Hepatocyte (in vitro differentiated cells): ENCODE data around the gene ARAP1. TPM values are rescaled to one million over a fixed set of nuclear protein-coding genes. Genes with fewer than 3 reads are reported as not detected.
A peak's percentile ranks its signal among the peaks of the same experiment; 100 is the strongest.

Experiments used
- DNase-seq: peaks from one replicate; pipeline ENCODE4 v3.0.0-alpha.2; 2016; ENCODE audit warnings: low spot score
- H2AFZ ChIP-seq: fragments of 200-600 bp; sonication (generic); 2 replicates; pipeline ENCODE4 v1.6.0; 2016; ENCODE audit warnings: antibody characterized with exemption, mild to moderate bottlenecking
- H3K27ac ChIP-seq: fragments of 200-600 bp; sonication (generic); 2 replicates; pipeline ENCODE4 v1.5.1; 2016; ENCODE audit warnings: mild to moderate bottlenecking
- H3K27me3 ChIP-seq: fragments of 200-600 bp; sonication (generic); 2 replicates; pipeline ENCODE4 v1.6.1; 2016
- H3K36me3 ChIP-seq: fragments of 200-600 bp; sonication (generic); replicated peaks from 2 replicates; pipeline ENCODE4 v1.5.1; 2016; ENCODE audit warnings: low read depth; ENCODE audit not compliant: insufficient read depth
- H3K4me1 ChIP-seq: fragments of 200-600 bp; sonication (generic); 2 replicates; pipeline ENCODE4 v1.5.1; 2016; ENCODE audit warnings: mild to moderate bottlenecking, moderate library complexity; ENCODE audit not compliant: insufficient read depth
- H3K4me2 ChIP-seq: fragments of 200-600 bp; sonication (generic); 2 replicates; pipeline ENCODE4 v1.6.0; 2016
- H3K4me3 ChIP-seq: fragments of 200-600 bp; sonication (generic); 2 replicates; pipeline ENCODE4 v1.5.1; 2016; ENCODE audit warnings: mild to moderate bottlenecking
- H3K79me2 ChIP-seq: fragments of 200-600 bp; sonication (generic); 2 replicates; pipeline ENCODE4 v1.6.0; 2017; ENCODE audit warnings: mild to moderate bottlenecking
- H3K9me2 ChIP-seq: fragments of 200-600 bp; sonication (generic); replicated peaks from 2 replicates; pipeline ENCODE4 v1.6.0; 2017; ENCODE audit warnings: mild to moderate bottlenecking; ENCODE audit not compliant: insufficient read depth
- H3K9me3 ChIP-seq: fragments of 200-600 bp; sonication (generic); 2 replicates; pipeline ENCODE4 v1.5.1; 2016; ENCODE audit warnings: low read depth, mild to moderate bottlenecking
- H4K20me1 ChIP-seq: fragments of 200-600 bp; sonication (generic); 2 replicates; pipeline ENCODE4 v1.6.0; 2016; ENCODE audit warnings: mild to moderate bottlenecking; ENCODE audit not compliant: insufficient read depth, poor library complexity, severe bottlenecking
- EZH2 ChIP-seq: fragments of 200-600 bp; sonication (generic); IDR thresholded peaks from 2 replicates; pipeline ENCODE4 v1.6.1; 2016; ENCODE audit warnings: antibody characterized with exemption, mild to moderate bottlenecking, borderline replicate concordance
- EZH2phosphoT487 ChIP-seq: fragments of 200-600 bp; sonication (generic); IDR thresholded peaks from one replicate; pipeline ENCODE4 v1.6.1; 2018; ENCODE audit warnings: antibody characterized with exemption, mild to moderate bottlenecking, low read depth, moderate library complexity; ENCODE audit not compliant: unreplicated experiment, severe bottlenecking
- WGBS: methylation state at CpG from one replicate; pipeline ENCODE4 v1.1.6; 2016; ENCODE audit warnings: low lambda C conversion rate; ENCODE audit errors: missing lambda C conversion rate; 5-methylcytosine and 5-hydroxymethylcytosine counted together
- polyA plus RNA-seq: library from polyadenylated mRNA; unstranded; fragments of >200 nt; fragmentation: Nextera tagmentation; extraction: Ambion mirVana; gene quantifications from 2 replicates; pipeline ENCODE4 v1.2.1, GENCODE V29; 2016
- total RNA-seq: library from RNA; depleted of rRNA; stranded (reverse); fragments of >200 nt; gene quantifications from 2 replicates; pipeline ENCODE4 v1.2.3, GENCODE V29; 2014
- TF ChIP-seq, protein P1 (sequence below): fragments of 200-600 bp; sonication (generic); IDR thresholded peaks from 2 replicates; pipeline ENCODE4 v1.5.1; 2016; ENCODE audit warnings: antibody characterized with exemption, mild to moderate bottlenecking; ENCODE audit not compliant: poor library complexity

Gene ARAP1
- total and polyA plus RNA-seq, 2 experiments from 2014 or later: 60.2 to 118 TPM

GRCh38 chr11:72685560-72686480 lies 66.4 kb downstream of the ARAP1 start:
- H3K79me2 ChIP-seq: no peaks in the 10 kb centered on the region
- 83% methylated on average over 24 of the region's 24 CpGs for WGBS
- peaks cover 5% of the 10 kb centered on the region for H3K4me1 ChIP-seq
- no peaks in the 10 kb centered on the region for H3K36me3 ChIP-seq
- no peaks in the 10 kb centered on the region for H4K20me1 ChIP-seq
- TF ChIP-seq EZH2 (no peak), EZH2phosphoT487 (no peak)
- TF ChIP-seq, protein P1, sequence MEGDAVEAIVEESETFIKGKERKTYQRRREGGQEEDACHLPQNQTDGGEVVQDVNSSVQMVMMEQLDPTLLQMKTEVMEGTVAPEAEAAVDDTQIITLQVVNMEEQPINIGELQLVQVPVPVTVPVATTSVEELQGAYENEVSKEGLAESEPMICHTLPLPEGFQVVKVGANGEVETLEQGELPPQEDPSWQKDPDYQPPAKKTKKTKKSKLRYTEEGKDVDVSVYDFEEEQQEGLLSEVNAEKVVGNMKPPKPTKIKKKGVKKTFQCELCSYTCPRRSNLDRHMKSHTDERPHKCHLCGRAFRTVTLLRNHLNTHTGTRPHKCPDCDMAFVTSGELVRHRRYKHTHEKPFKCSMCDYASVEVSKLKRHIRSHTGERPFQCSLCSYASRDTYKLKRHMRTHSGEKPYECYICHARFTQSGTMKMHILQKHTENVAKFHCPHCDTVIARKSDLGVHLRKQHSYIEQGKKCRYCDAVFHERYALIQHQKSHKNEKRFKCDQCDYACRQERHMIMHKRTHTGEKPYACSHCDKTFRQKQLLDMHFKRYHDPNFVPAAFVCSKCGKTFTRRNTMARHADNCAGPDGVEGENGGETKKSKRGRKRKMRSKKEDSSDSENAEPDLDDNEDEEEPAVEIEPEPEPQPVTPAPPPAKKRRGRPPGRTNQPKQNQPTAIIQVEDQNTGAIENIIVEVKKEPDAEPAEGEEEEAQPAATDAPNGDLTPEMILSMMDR: no peak
- H3K27ac ChIP-seq: peak overlapping the region; percentile 62
- H2AFZ ChIP-seq: no peak overlapping the region
- no peaks in the 10 kb centered on the region for H3K27me3 ChIP-seq
- H3K9me2 ChIP-seq: no peaks in the 10 kb centered on the region
- H3K4me2 ChIP-seq: no peak overlapping the region
- no peak overlapping the region for H3K4me3 ChIP-seq
- peak; percentile 47 for DNase-seq
- H3K9me3 ChIP-seq: no peaks in the 10 kb centered on the region

DNA sequence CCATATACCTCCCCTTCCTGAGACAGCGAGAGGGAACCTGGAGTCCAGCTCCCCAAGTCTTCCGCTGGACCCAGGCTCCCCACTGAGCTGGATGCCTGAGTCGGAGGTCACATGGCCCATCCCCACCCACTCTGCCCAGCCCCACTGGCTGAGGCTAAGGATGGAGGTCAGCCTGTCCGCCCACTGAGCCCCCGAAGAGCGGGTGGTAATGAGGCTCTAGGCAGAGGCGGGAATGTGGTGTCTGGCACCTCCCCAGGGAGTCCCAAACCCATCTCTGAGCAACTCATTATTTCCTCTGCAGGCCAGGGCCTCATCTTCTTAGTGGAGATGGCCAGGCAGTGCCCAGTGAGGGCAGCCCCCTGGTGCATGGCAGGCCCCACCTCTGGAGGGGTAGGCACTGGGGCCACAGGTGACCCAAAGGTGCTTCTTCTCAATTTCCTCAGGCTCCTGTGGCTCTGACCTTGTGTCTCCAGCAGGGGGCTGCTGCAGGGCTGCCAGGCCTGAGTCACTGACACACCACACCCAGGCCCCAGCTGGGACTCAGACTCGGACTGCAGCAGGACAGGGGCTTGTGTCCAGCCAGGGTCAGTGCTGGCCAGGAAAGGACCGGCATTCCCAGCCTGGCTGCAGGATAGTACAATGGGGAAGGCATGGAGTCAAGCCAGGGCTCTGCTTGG lies 67.8 kb downstream of the ARAP1 start:
- no peaks in the 10 kb centered on the region for H3K9me3 ChIP-seq
- TF ChIP-seq, protein P1: peak; percentile 51
- no peak for TF ChIP-seq EZH2phosphoT487
- H3K9me2 ChIP-seq: no peaks in the 10 kb centered on the region
- no peaks in the 10 kb centered on the region for H3K79me2 ChIP-seq
- H4K20me1 ChIP-seq: no peaks in the 10 kb centered on the region
- no peak overlapping the region for H3K27ac ChIP-seq
- H3K36me3 ChIP-seq: no peaks in the 10 kb centered on the region
- H3K27me3 ChIP-seq: peaks cover 8% of the 10 kb centered on the region
- H3K4me1 ChIP-seq: peaks cover 5% of the 10 kb centered on the region
- DNase-seq: peak; percentile 78
- H3K4me2 ChIP-seq: no peak overlapping the region
- WGBS: 70% methylated on average over 9 of the region's 9 CpGs
- H3K4me3 ChIP-seq: no peak overlapping the region
- H2AFZ ChIP-seq: no peak overlapping the region

DNA sequence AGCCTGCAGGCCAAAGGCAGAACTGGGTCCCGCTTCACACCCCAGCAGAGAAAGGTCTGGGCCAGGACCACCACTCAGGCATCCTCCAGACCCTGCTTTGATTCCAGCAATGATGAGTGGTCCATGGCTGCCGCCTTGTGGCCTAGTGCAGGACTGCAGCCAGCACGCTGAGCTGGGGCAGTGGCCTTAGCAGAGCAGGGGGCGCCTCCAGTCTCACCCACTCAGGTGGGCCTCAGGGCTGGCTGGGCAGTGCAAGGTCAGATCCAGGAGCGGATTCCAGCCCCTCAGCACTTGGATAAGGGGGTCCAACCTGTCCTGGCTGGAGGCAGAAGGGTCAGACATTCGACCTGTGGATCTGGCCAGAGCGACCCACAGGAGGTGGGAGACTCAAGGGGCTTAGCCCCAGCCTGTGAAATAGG lies 68.4 kb downstream of the ARAP1 start:
- H3K9me2 ChIP-seq: no peaks in the 10 kb centered on the region
- H3K4me2 ChIP-seq: no peak overlapping the region
- H3K4me3 ChIP-seq: no peak overlapping the region
- peaks cover 5% of the 10 kb centered on the region for H3K4me1 ChIP-seq
- no peak overlapping the region for H3K27ac ChIP-seq
- H4K20me1 ChIP-seq: no peaks in the 10 kb centered on the region
- peaks cover 14% of the 10 kb centered on the region for H3K27me3 ChIP-seq
- H3K9me3 ChIP-seq: no peaks in the 10 kb centered on the region
- no peaks in the 10 kb centered on the region for H3K36me3 ChIP-seq
- DNase-seq: peak; percentile 70
- no peaks in the 10 kb centered on the region for H3K79me2 ChIP-seq
- TF ChIP-seq, protein P1: peak; percentile 82
- no peak for TF ChIP-seq EZH2phosphoT487
- 61% methylated on average over 7 of the region's 7 CpGs for WGBS
- no peak overlapping the region for H2AFZ ChIP-seq
